Activated naive CD8-positive, alpha-beta T cell treated with anti-CD3 and anti-CD28 coated beads, Interleukin-2, amount 50 U/mL, for 16 hours (primary cell): ENCODE results near the gene CCDC138.

Experiments used
- DNase-seq: peaks from one replicate; pipeline ENCODE4 v3.0.0-alpha.2; 2020; ENCODE audit warnings: low read depth, low spot score

CCDC138 gene

GRCh38 chr2:108894766-108895165 lies 108.2 kb downstream of the CCDC138 start:
- no peak for DNase-seq

GRCh38 chr2:108895188-108895587 lies 108.6 kb downstream of the CCDC138 start:
- DNase-seq, result no peak

- DNase-seq, result no peak
Observed at GRCh38 chr2:108896741-108897140, 110.2 kb downstream of the CCDC138 start.

GRCh38 chr2:108898315-108899082 lies 111.9 kb downstream of the CCDC138 start:
- no peak for DNase-seq

GRCh38 chr2:108904680-108905079 lies 118.1 kb downstream of the CCDC138 start:
- no peak for DNase-seq

GRCh38 chr2:108905176-108905575 lies 118.6 kb downstream of the CCDC138 start:
- no peak for DNase-seq

- no peak for DNase-seq
Observed at GRCh38 chr2:108905906-108906305, 119.3 kb downstream of the CCDC138 start.

GRCh38 chr2:108906403-108907077 lies 120.0 kb downstream of the CCDC138 start:
- DNase-seq, result no peak

GRCh38 chr2:108907822-108908712 lies 121.5 kb downstream of the CCDC138 start:
- no peak for DNase-seq

- DNase-seq, result no peak
Observed at GRCh38 chr2:108908713-108909070, 122.1 kb downstream of the CCDC138 start.

GRCh38 chr2:108909275-108909823 lies 122.8 kb downstream of the CCDC138 start:
- DNase-seq, result no peak

GRCh38 chr2:108910011-108910431 lies 123.5 kb downstream of the CCDC138 start:
- no peak for DNase-seq

- no peak for DNase-seq
Observed at GRCh38 chr2:108910541-108911396, 124.2 kb downstream of the CCDC138 start.

GRCh38 chr2:108911401-108911800 lies 124.8 kb downstream of the CCDC138 start:
- no peak for DNase-seq

- no peak for DNase-seq
Observed at GRCh38 chr2:108911807-108912628, 125.4 kb downstream of the CCDC138 start.

- DNase-seq, result no peak
Observed at GRCh38 chr2:108912629-108912902, 126.0 kb downstream of the CCDC138 start.

- no peak for DNase-seq
Observed at GRCh38 chr2:108916122-108916795, 129.7 kb downstream of the CCDC138 start.

- no peak for DNase-seq
Observed at GRCh38 chr2:108916796-108917421, 130.3 kb downstream of the CCDC138 start.

GRCh38 chr2:108917526-108917925 lies 131.0 kb downstream of the CCDC138 start:
- DNase-seq, result no peak
